Tibial artery (tissue), 4 donors: ENCODE measurements around the gene CSF1R.

Experiments used
- DNase-seq, 2 donors: peaks; one replicate each; pipeline ENCODE4 v3.0.0-alpha.2; 2019
- H3K27ac ChIP-seq, 2 donors: fragments of 200-600 bp; sonication (generic) in 1 of 2; 1 replicate in 1 of 2; 2 replicates in 1 of 2; pipeline ENCODE4 v1.5.1; 2018 to 2019; ENCODE audit warnings: mild to moderate bottlenecking in 1 of 2
- H3K27me3 ChIP-seq, 2 donors: fragments of 200-600 bp; sonication (generic) in 1 of 2; one replicate each; pipeline versions ENCODE4 v1.5.1 to v1.6.0; 2016 to 2019
- H3K36me3 ChIP-seq, 3 donors: fragments of 200-600 bp; sonication (generic) in 2 of 3; one replicate each; pipeline ENCODE4 v1.5.1; 2016 to 2019; ENCODE audit warnings: mild to moderate bottlenecking in 2 of 3
- H3K4me1 ChIP-seq, 4 donors: fragments of 200-600 bp; sonication (generic) in 2 of 4; 1 replicate in 3 of 4; 2 replicates in 1 of 4; pipeline ENCODE4 v1.5.1; 2016 to 2019
- H3K4me3 ChIP-seq, 2 donors: fragments of 200-600 bp; sonication (generic) in 1 of 2; 1 replicate in 1 of 2; 2 replicates in 1 of 2; pipeline ENCODE4 v1.5.1; 2018 to 2019; ENCODE audit warnings: mild to moderate bottlenecking in 2 of 2
- H3K9me3 ChIP-seq, 3 donors: fragments of 200-600 bp; sonication (generic) in 1 of 3; one replicate each; pipeline ENCODE4 v1.5.1; 2016 to 2019
- CTCF ChIP-seq, 2 experiments: fragments of 200-600 bp in 1 of 2; fragments of 450-650 bp in 1 of 2; IDR thresholded peaks; one replicate each; pipeline ENCODE4 v1.5.1; 2017 to 2019; ENCODE audit warnings: antibody characterized with exemption in 2 of 2, mild to moderate bottlenecking in 1 of 2, moderate library complexity in 1 of 2
- intact Hi-C: fragments of 100-400 bp; cut with DNase I; formaldehyde crosslinking; loops from one replicate; pipeline ENCODE4 v1.15.0; 2023; ENCODE audit warnings: low total_unique reads

Gene CSF1R

GRCh38 chr5:150043657-150044328 lies 42.6 kb downstream of the CSF1R start:
- Histone ChIP-seq H3K27me3 (no peaks in the 10 kb centered on the region), H3K4me3 (no peak overlapping the region), H3K9me3 (no peaks in the 10 kb centered on the region), H3K27ac (peak overlapping the region in 1 of 2 donors; percentile 35), H3K4me1 (peaks cover 0 to 17% (median 13%) of the 10 kb centered on the region in 4 donors), H3K36me3 (peaks cover 55 to 94% (median 86%) of the 10 kb centered on the region in 3 donors)
- DNase-seq = no peak
- TF ChIP-seq CTCF (IDR thresholded peaks at IDR 0.05) = no peak
- intact Hi-C loops = no loop called here

- TF ChIP-seq CTCF (IDR thresholded peaks at IDR 0.05) = no peak
- intact Hi-C loops = no loop called here
- Histone ChIP-seq H3K36me3 (peaks cover 47 to 92% (median 86%) of the 10 kb centered on the region in 3 donors), H3K9me3 (no peaks in the 10 kb centered on the region), H3K4me1 (peaks cover 0 to 17% (median 13%) of the 10 kb centered on the region in 4 donors), H3K27me3 (no peaks in the 10 kb centered on the region), H3K4me3 (no peak overlapping the region), H3K27ac (no peak overlapping the region)
- DNase-seq = no peak
Measured at GRCh38 chr5:150042459-150042858, 43.9 kb downstream of the CSF1R start.

- Histone ChIP-seq H3K4me3 (no peak overlapping the region), H3K4me1 (peaks cover 0 to 5% (median 3%) of the 10 kb centered on the region in 4 donors), H3K27ac (no peak overlapping the region), H3K9me3 (no peaks in the 10 kb centered on the region), H3K27me3 (no peaks in the 10 kb centered on the region), H3K36me3 (peaks cover 67 to 93% (median 88%) of the 10 kb centered on the region in 3 donors)
- no peak for TF ChIP-seq CTCF (IDR thresholded peaks at IDR 0.05)
- intact Hi-C loops = no loop called here
- DNase-seq = no peak
Measured at GRCh38 chr5:150038547-150038946, 47.8 kb downstream of the CSF1R start.

- DNase-seq = no peak
- Histone ChIP-seq H3K4me3 (no peak overlapping the region), H3K4me1 (no peaks in the 10 kb centered on the region), H3K9me3 (no peaks in the 10 kb centered on the region), H3K36me3 (peaks cover 78 to 96% (median 90%) of the 10 kb centered on the region in 3 donors), H3K27ac (no peak overlapping the region), H3K27me3 (no peaks in the 10 kb centered on the region)
- TF ChIP-seq CTCF (IDR thresholded peaks at IDR 0.05) = no peak
- intact Hi-C loops = no loop called here
Measured at GRCh38 chr5:150036513-150036912, 49.8 kb downstream of the CSF1R start.

- no peaks in the 10 kb centered on the region for H3K4me1 ChIP-seq
- no peak overlapping the region for H3K4me3 ChIP-seq
- DNase-seq = no peak
- H3K36me3 ChIP-seq = peaks cover 68 to 96% (median 90%) of the 10 kb centered on the region in 3 donors
- H3K27me3 ChIP-seq = no peaks in the 10 kb centered on the region
- no peak overlapping the region for H3K27ac ChIP-seq
- intact Hi-C loops = no loop called here
- no peaks in the 10 kb centered on the region for H3K9me3 ChIP-seq
- no peak for TF ChIP-seq CTCF (IDR thresholded peaks at IDR 0.05)
Measured at GRCh38 chr5:150035139-150035895, 51.0 kb downstream of the CSF1R start.
